IMR-90 (cell line): ENCODE measurements around the gene CCDC33. TPM values are rescaled to one million over a fixed set of nuclear protein-coding genes. Genes with fewer than 3 reads are reported as not detected.

Source experiments
- ATAC-seq: fragments of 200-7000 bp; cut with Tn5 transposase; 2 replicates; pipeline ENCODE4 v1.9.1; 2020; ENCODE audit warnings: low read depth, mild to moderate bottlenecking, moderate library complexity
- BruUV-seq: library from RNA; stranded (reverse); fragments of 400-500 nt; replicated peaks from 2 replicates; lab custom pipeline; 2021; lab: Mats Ljungman, UMichigan
- CTCF ChIA-PET: fragments of 300-600 bp; formaldehyde crosslinking; extraction: SDS; loops from one replicate; lab custom pipeline; 2021; ENCODE audit warnings: antibody characterized with exemption; lab: Yijun Ruan, JAX
- POLR2A ChIA-PET: fragments of 300-600 bp; sonication (Branson Sonifier 250); formaldehyde crosslinking; loops from one replicate; lab custom pipeline; 2022; ENCODE audit warnings: antibody characterized with exemption; ENCODE audit not compliant: unreplicated experiment; lab: Charles Lee
- DNase-seq: peaks from one replicate; pipeline ENCODE4 v3.0.0; 2013
- H2AFZ ChIP-seq: replicated peaks from 2 replicates; pipeline ENCODE3; 2013; ENCODE audit warnings: low read length, mild to moderate bottlenecking; ENCODE audit not compliant: poor library complexity
- H2AK5ac ChIP-seq: 2 replicates; pipeline ENCODE4 v1.6.1; 2013; ENCODE audit warnings: low read depth, low read length, inconsistent platforms
- H2AK9ac ChIP-seq: replicated peaks from 2 replicates; pipeline ENCODE3; 2013; ENCODE audit warnings: mild to moderate bottlenecking, low read depth, low read length, moderate library complexity; ENCODE audit not compliant: poor library complexity
- H2BK120ac ChIP-seq: 2 replicates; pipeline ENCODE4 v1.6.1; 2013; ENCODE audit warnings: low read depth, low read length, inconsistent platforms
- H2BK15ac ChIP-seq: 3 replicates; pipeline ENCODE4 v1.6.1; 2013; ENCODE audit warnings: low read depth, low read length, inconsistent platforms
- H2BK20ac ChIP-seq: 2 replicates; pipeline ENCODE4 v1.6.1; 2013; ENCODE audit warnings: low read depth, mild to moderate bottlenecking, inconsistent platforms, low read length, moderate library complexity
- H2BK5ac ChIP-seq: 2 replicates; pipeline ENCODE4 v1.6.1; 2013; ENCODE audit warnings: mild to moderate bottlenecking, low read depth, low read length, inconsistent platforms; ENCODE audit not compliant: poor library complexity, severe bottlenecking
- H3K14ac ChIP-seq: replicated peaks from 2 replicates; pipeline ENCODE4 v1.6.1; 2013; ENCODE audit warnings: low read depth, low read length, inconsistent platforms
- H3K18ac ChIP-seq: 2 replicates; pipeline ENCODE4 v1.6.1; 2013; ENCODE audit warnings: low read depth, low read length, control low read depth
- H3K23ac ChIP-seq: 2 replicates; pipeline ENCODE4 v1.6.1; 2013; ENCODE audit warnings: low read depth, low read length, inconsistent platforms
- H3K27ac ChIP-seq: 2 replicates; pipeline ENCODE4 v1.5.1; 2013; ENCODE audit warnings: mild to moderate bottlenecking, control low read depth, low read length; ENCODE audit not compliant: insufficient read depth
- H3K27me3 ChIP-seq: 2 replicates; pipeline ENCODE4 v1.6.1; 2013; ENCODE audit warnings: low read length; ENCODE audit not compliant: control insufficient read depth, insufficient read depth
- H3K36me3 ChIP-seq: 2 replicates; pipeline ENCODE4 v1.6.1; 2013; ENCODE audit warnings: low read length, mixed read lengths; ENCODE audit not compliant: control insufficient read depth, insufficient read depth
- H3K4ac ChIP-seq: 2 replicates; pipeline ENCODE4 v1.6.1; 2013; ENCODE audit warnings: low read depth, low read length, inconsistent platforms
- H3K4me1 ChIP-seq: 2 replicates; pipeline ENCODE4 v1.6.1; 2013; ENCODE audit warnings: low read length, mixed read lengths; ENCODE audit not compliant: control insufficient read depth, insufficient read depth
- H3K4me2 ChIP-seq: 2 replicates; pipeline ENCODE4 v1.6.1; 2013; ENCODE audit warnings: low read depth, mild to moderate bottlenecking, control low read depth, low read length, moderate library complexity
- H3K4me3 ChIP-seq: 2 replicates; pipeline ENCODE4 v1.5.1; 2013; ENCODE audit warnings: low read depth, mild to moderate bottlenecking, control low read depth, low read length, moderate library complexity; ENCODE audit not compliant: insufficient read depth
- H3K56ac ChIP-seq: 2 replicates; pipeline ENCODE4 v1.6.1; 2013; ENCODE audit warnings: low read length, inconsistent platforms; ENCODE audit not compliant: insufficient read depth; ENCODE audit errors: extremely low read depth
- H3K79me1 ChIP-seq, 2 experiments: 2 replicates each; pipeline ENCODE4 v1.6.1; 2013; ENCODE audit warnings: low read length in 2 of 2, inconsistent platforms in 1 of 2, low read depth in 1 of 2
- H3K9ac ChIP-seq: 2 replicates; pipeline ENCODE4 v1.6.1; 2013; ENCODE audit warnings: low read depth, low read length, control low read depth
- H3K9me1 ChIP-seq: 2 replicates; pipeline ENCODE4 v1.6.1; 2013; ENCODE audit warnings: low read length, inconsistent platforms; ENCODE audit not compliant: insufficient read depth
- H3K9me3 ChIP-seq: 2 replicates; pipeline ENCODE4 v1.6.1; 2013; ENCODE audit warnings: low read length; ENCODE audit not compliant: control insufficient read depth, insufficient read depth
- H4K20me1 ChIP-seq: 2 replicates; pipeline ENCODE4 v1.6.1; 2013; ENCODE audit warnings: low read length, inconsistent platforms; ENCODE audit not compliant: insufficient read depth
- H4K5ac ChIP-seq: 2 replicates; pipeline ENCODE4 v1.6.1; 2013; ENCODE audit warnings: mild to moderate bottlenecking, low read depth, low read length, control low read depth
- H4K8ac ChIP-seq, 2 experiments: 2 replicates each; pipeline ENCODE4 v1.6.1; 2013; ENCODE audit warnings: low read depth in 2 of 2, low read length in 2 of 2, control low read depth in 1 of 2, inconsistent platforms in 1 of 2
- H4K91ac ChIP-seq: 2 replicates; pipeline ENCODE4 v1.6.1; 2013; ENCODE audit warnings: low read depth, low read length, inconsistent platforms; ENCODE audit not compliant: insufficient read depth
- BHLHE40 ChIP-seq: fragments of 150-350 bp; IDR thresholded peaks from 2 replicates; pipeline ENCODE4 v1.6.1; 2016; ENCODE audit warnings: mild to moderate bottlenecking, low read depth, low read length
- CHD1 ChIP-seq: IDR thresholded peaks from 2 replicates; pipeline ENCODE4 v1.6.1; 2012; ENCODE audit warnings: low read depth, low read length, improper control_type of control experiment
- FOS ChIP-seq: fragments of 150-350 bp; IDR thresholded peaks from 2 replicates; pipeline ENCODE4 v1.6.1; 2016; ENCODE audit warnings: low read depth, low read length
- MAFK ChIP-seq: IDR thresholded peaks from 2 replicates; pipeline ENCODE4 v1.6.1; 2012; ENCODE audit warnings: low read depth, low read length, improper control_type of control experiment
- MAZ ChIP-seq: IDR thresholded peaks from 2 replicates; pipeline ENCODE4 v1.6.1; 2012; ENCODE audit warnings: low read depth, mild to moderate bottlenecking, low read length, improper control_type of control experiment, moderate library complexity, borderline replicate concordance
- NFE2L2 ChIP-seq: fragments of 150-350 bp; IDR thresholded peaks from 2 replicates; pipeline ENCODE4 v1.6.1; 2016; ENCODE audit warnings: low read depth, mild to moderate bottlenecking, low read length
- RCOR1 ChIP-seq: IDR thresholded peaks from 2 replicates; pipeline ENCODE4 v1.6.1; 2012; ENCODE audit warnings: mild to moderate bottlenecking, low read length, improper control_type of control experiment; ENCODE audit not compliant: insufficient replicate concordance
- RFX5 ChIP-seq: IDR thresholded peaks from 2 replicates; pipeline ENCODE4 v1.8.0; 2012; ENCODE audit warnings: low read depth, mild to moderate bottlenecking, low read length, moderate library complexity
- SMC3 ChIP-seq: fragments of 150-350 bp; IDR thresholded peaks from 2 replicates; pipeline ENCODE4 v1.6.1; 2016; ENCODE audit warnings: low read depth, mild to moderate bottlenecking, antibody characterized with exemption, low read length, moderate library complexity
- WGBS, 2 experiments: methylation state at CpG; one replicate each; pipeline versions ENCODE4 v1.1.5 to v1.1.7; 2013; ENCODE audit warnings: missing lambda C conversion rate in 2 of 2; ENCODE audit not compliant: insufficient read length in 1 of 2; ENCODE audit errors: extremely low coverage in 2 of 2; 5-methylcytosine and 5-hydroxymethylcytosine counted together
- dilution Hi-C: fragments of 300-500 bp; cut with HindIII; formaldehyde crosslinking; loops from one replicate; pipeline ENCODE4 v1.14.3; 2018; ENCODE audit warnings: low sequenced_read_pairs; ENCODE audit not compliant: unreplicated experiment
- in situ Hi-C: fragments of 300-500 bp; cut with MboI; formaldehyde crosslinking; loops from 3 replicates; pipeline ENCODE4 v1.14.3; 2019; ENCODE audit warnings: low sequenced_read_pairs, inconsistent platforms, mixed read lengths
- intact Hi-C: fragments of 100-400 bp; cut with micrococcal nuclease; formaldehyde crosslinking; loops from 2 replicates; pipeline ENCODE4 v1.10.0; 2022
- polyA plus RNA-seq, 3 experiments: library from polyadenylated mRNA; depleted of rRNA; stranded (reverse); fragments of >200 nt; gene quantifications; 2 replicates each; pipeline ENCODE4 v1.2.3, GENCODE V29; 2012; ENCODE audit warnings: low replicate concordance in 1 of 3
- total RNA-seq: library from RNA; depleted of rRNA; stranded (reverse); fragments of >200 nt; gene quantifications from 2 replicates; pipeline ENCODE4 v1.2.3, GENCODE V29; 2012
- TF ChIP-seq, protein P1 (sequence below): fragments of 150-350 bp; IDR thresholded peaks from 2 replicates; pipeline ENCODE4 v1.6.1; 2016; ENCODE audit warnings: low read depth, mild to moderate bottlenecking, low read length, moderate library complexity, borderline replicate concordance
- TF ChIP-seq, protein P2 (sequence below): fragments of 150-350 bp; IDR thresholded peaks from 2 replicates; pipeline ENCODE4 v1.6.1; 2017; ENCODE audit warnings: mild to moderate bottlenecking, antibody characterized with exemption, low read length, low read depth

CCDC33 gene
- total and polyA plus RNA-seq, 2 of the 4 experiments (the other 2 are of a cell fraction): not detected

DNA sequence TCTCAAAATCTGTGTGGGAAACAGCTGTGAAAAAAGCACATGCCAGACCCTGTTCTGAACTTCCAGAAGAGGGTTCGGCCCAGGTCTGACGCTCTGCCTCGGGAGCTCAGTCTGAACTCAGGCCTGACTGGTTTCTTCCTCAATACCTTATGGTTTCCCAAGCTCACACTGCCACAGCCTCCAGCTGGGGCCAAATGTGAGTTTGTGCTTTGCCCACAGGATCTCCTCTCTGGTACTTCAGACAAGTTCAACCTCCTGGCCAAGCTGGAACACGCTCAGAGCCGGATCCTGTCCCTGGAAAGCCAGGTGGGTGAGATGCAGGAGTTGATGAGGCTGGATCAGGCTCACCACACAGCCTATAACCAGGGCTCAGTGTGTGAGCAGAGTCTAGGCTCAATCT, 97.5 kb downstream of the CCDC33 start:
- no peak overlapping the region for H3K18ac ChIP-seq
- H3K56ac ChIP-seq: no peak overlapping the region
- intact Hi-C loops: no loop called here
- no CpG with 5 or more reads among the region's 5 CpGs for WGBS, 2 experiments
- H3K9me3 ChIP-seq: no peaks in the 10 kb centered on the region
- H3K4me3 ChIP-seq: no peak overlapping the region
- H4K20me1 ChIP-seq: no peaks in the 10 kb centered on the region
- no peaks in the 10 kb centered on the region for H3K36me3 ChIP-seq
- POLR2A ChIA-PET: no interaction called here
- no peak overlapping the region for H3K14ac ChIP-seq
- peak overlapping the region; percentile 58 for H2AFZ ChIP-seq
- H2BK15ac ChIP-seq: no peak overlapping the region
- H2BK20ac ChIP-seq: no peak overlapping the region
- ATAC-seq (no peak; the same call in 1 of the 2 replicates), DNase-seq (no peak)
- 0 out of 2 replicates have a peak, but pooled peaks cover 7% of the 10 kb centered on the region for H3K9me1 ChIP-seq
- no peak overlapping the region for H2BK5ac ChIP-seq
- no peak overlapping the region for H3K4me2 ChIP-seq
- no peak overlapping the region for H4K91ac ChIP-seq
- no peaks in the 10 kb centered on the region for H3K4me1 ChIP-seq
- TF ChIP-seq, protein P1, sequence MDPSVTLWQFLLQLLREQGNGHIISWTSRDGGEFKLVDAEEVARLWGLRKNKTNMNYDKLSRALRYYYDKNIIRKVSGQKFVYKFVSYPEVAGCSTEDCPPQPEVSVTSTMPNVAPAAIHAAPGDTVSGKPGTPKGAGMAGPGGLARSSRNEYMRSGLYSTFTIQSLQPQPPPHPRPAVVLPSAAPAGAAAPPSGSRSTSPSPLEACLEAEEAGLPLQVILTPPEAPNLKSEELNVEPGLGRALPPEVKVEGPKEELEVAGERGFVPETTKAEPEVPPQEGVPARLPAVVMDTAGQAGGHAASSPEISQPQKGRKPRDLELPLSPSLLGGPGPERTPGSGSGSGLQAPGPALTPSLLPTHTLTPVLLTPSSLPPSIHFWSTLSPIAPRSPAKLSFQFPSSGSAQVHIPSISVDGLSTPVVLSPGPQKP: no peak
- TF ChIP-seq, protein P2, sequence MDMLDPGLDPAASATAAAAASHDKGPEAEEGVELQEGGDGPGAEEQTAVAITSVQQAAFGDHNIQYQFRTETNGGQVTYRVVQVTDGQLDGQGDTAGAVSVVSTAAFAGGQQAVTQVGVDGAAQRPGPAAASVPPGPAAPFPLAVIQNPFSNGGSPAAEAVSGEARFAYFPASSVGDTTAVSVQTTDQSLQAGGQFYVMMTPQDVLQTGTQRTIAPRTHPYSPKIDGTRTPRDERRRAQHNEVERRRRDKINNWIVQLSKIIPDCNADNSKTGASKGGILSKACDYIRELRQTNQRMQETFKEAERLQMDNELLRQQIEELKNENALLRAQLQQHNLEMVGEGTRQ: no peak
- no peak for TF ChIP-seq SMC3
- TF ChIP-seq MAZ: no peak
- no peak for TF ChIP-seq CHD1
- TF ChIP-seq FOS: no peak
- TF ChIP-seq NFE2L2: no peak
- no peak for TF ChIP-seq RCOR1
- TF ChIP-seq BHLHE40: no peak
- TF ChIP-seq MAFK: no peak
- TF ChIP-seq RFX5: no peak
- CTCF ChIA-PET: no interaction called here
- no peak overlapping the region; the same call in 1 of the 2 replicates for H3K23ac ChIP-seq
- H3K9ac ChIP-seq: no peak overlapping the region
- H2AK9ac ChIP-seq: no peak overlapping the region
- no peaks in the 10 kb centered on the region for H3K79me1 ChIP-seq
- no peak overlapping the region for H4K5ac ChIP-seq
- H3K4ac ChIP-seq: no peak overlapping the region
- H2AK5ac ChIP-seq: no peak overlapping the region
- H2BK120ac ChIP-seq: no peak overlapping the region
- H3K27me3 ChIP-seq: peaks cover 45% of the 10 kb centered on the region
- BruUV-seq: no TSS peak
- in situ Hi-C loops: no loop called here
- no peak overlapping the region for H3K27ac ChIP-seq
- no peak overlapping the region for H4K8ac ChIP-seq
- dilution Hi-C loops: no loop called here
